MM.1S (cell line): ENCODE data around the gene SPACDR.
"Not testable (repeated sequence)": the region's sequence is repeated elsewhere in the genome, so short reads cannot be mapped to it uniquely, and the experiment has no call there.

Source experiments
- DNase-seq: peaks from one replicate; pipeline ENCODE4 v3.0.0-alpha.2; 2015
- H2AFZ ChIP-seq: fragments of 300-600 bp; sonication (generic); 2 replicates; pipeline ENCODE4 v1.6.0; 2016; ENCODE audit warnings: antibody characterized with exemption, low read length
- H3F3A ChIP-seq: fragments of 300-600 bp; sonication (generic); 2 replicates; pipeline ENCODE4 v1.6.1; 2016; ENCODE audit warnings: mild to moderate bottlenecking, antibody characterized with exemption, low read length, moderate library complexity, mixed read lengths; ENCODE audit not compliant: insufficient read depth
- H3K27ac ChIP-seq: fragments of 300-600 bp; sonication (generic); 2 replicates; pipeline ENCODE4 v1.5.1; 2016; ENCODE audit warnings: mild to moderate bottlenecking, low read length
- H3K27me3 ChIP-seq: fragments of 300-600 bp; sonication (generic); replicated peaks from 2 replicates; pipeline ENCODE4 v1.6.0; 2016; ENCODE audit warnings: low read length; ENCODE audit not compliant: insufficient read depth
- H3K36me3 ChIP-seq: fragments of 300-600 bp; sonication (generic); replicated peaks from 2 replicates; pipeline ENCODE4 v1.6.1; 2016; ENCODE audit warnings: mild to moderate bottlenecking, low read length, mixed read lengths; ENCODE audit not compliant: insufficient read depth
- H3K4me1 ChIP-seq: fragments of 300-600 bp; sonication (generic); 2 replicates; pipeline ENCODE4 v1.6.1; 2016; ENCODE audit warnings: low read length, mixed read lengths
- H3K4me2 ChIP-seq: fragments of 300-600 bp; sonication (generic); 2 replicates; pipeline ENCODE4 v1.6.0; 2016; ENCODE audit warnings: low read depth, low read length
- H3K4me3 ChIP-seq: fragments of 300-600 bp; sonication (generic); 2 replicates; pipeline ENCODE4 v1.5.1; 2016; ENCODE audit warnings: low read length, mixed read lengths
- H3K79me2 ChIP-seq: fragments of 300-600 bp; sonication (generic); 2 replicates; pipeline ENCODE4 v1.6.1; 2016; ENCODE audit warnings: mixed run types, low read length, mixed read lengths
- H3K9ac ChIP-seq: fragments of 300-600 bp; sonication (generic); 2 replicates; pipeline ENCODE4 v1.6.1; 2016; ENCODE audit warnings: low read length, mixed read lengths
- H3K9me2 ChIP-seq: fragments of 300-600 bp; sonication (generic); replicated peaks from 2 replicates; pipeline ENCODE4 v1.6.1; 2016; ENCODE audit warnings: mild to moderate bottlenecking, low read length, mixed read lengths; ENCODE audit not compliant: insufficient read depth
- H3K9me3 ChIP-seq: fragments of 300-600 bp; sonication (generic); replicated peaks from 2 replicates; pipeline ENCODE4 v1.6.1; 2016; ENCODE audit warnings: mild to moderate bottlenecking, low read length, mixed read lengths; ENCODE audit not compliant: insufficient read depth
- H4K20me1 ChIP-seq: fragments of 300-600 bp; sonication (generic); 2 replicates; pipeline ENCODE4 v1.6.1; 2016; ENCODE audit warnings: mild to moderate bottlenecking, low read length, moderate library complexity, mixed read lengths; ENCODE audit not compliant: insufficient read depth
- CTCF ChIP-seq: fragments of 300-600 bp; sonication (generic); IDR thresholded peaks from 2 replicates; pipeline ENCODE4 v1.5.1; 2016; ENCODE audit warnings: antibody characterized with exemption, low read length, mixed read lengths
- EZH2 ChIP-seq: fragments of 300-600 bp; sonication (generic); optimal IDR thresholded peaks from 2 replicates; pipeline ENCODE3; 2017; ENCODE audit warnings: low read depth, mild to moderate bottlenecking, antibody characterized with exemption, low read length, mixed read lengths
- EZH2phosphoT487 ChIP-seq: fragments of 300-600 bp; sonication (generic); IDR thresholded peaks from 2 replicates; pipeline ENCODE4 v1.6.1; 2018; ENCODE audit warnings: antibody characterized with exemption, low read length

The SPACDR gene

GRCh38 chr7:100452513-100452912 lies 11.5 kb downstream of the SPACDR start:
- Histone ChIP-seq H3K36me3 (no peaks in the 10 kb centered on the region), H3K4me2 (no peak overlapping the region), H3F3A (no peaks in the 10 kb centered on the region), H3K9me2 (no peaks in the 10 kb centered on the region), H3K27me3 (no peaks in the 10 kb centered on the region), H3K4me3 (no peak overlapping the region), H3K4me1 (no peaks in the 10 kb centered on the region), H4K20me1 (no peaks in the 10 kb centered on the region), H2AFZ (no peak overlapping the region), H3K9me3 (no peaks in the 10 kb centered on the region), H3K79me2 (no peaks in the 10 kb centered on the region), H3K27ac (no peak overlapping the region), H3K9ac (no peak overlapping the region)
- TF ChIP-seq EZH2phosphoT487, result no peak
- no peak for TF ChIP-seq CTCF
- TF ChIP-seq EZH2, result no peak
- no peak for DNase-seq

DNA sequence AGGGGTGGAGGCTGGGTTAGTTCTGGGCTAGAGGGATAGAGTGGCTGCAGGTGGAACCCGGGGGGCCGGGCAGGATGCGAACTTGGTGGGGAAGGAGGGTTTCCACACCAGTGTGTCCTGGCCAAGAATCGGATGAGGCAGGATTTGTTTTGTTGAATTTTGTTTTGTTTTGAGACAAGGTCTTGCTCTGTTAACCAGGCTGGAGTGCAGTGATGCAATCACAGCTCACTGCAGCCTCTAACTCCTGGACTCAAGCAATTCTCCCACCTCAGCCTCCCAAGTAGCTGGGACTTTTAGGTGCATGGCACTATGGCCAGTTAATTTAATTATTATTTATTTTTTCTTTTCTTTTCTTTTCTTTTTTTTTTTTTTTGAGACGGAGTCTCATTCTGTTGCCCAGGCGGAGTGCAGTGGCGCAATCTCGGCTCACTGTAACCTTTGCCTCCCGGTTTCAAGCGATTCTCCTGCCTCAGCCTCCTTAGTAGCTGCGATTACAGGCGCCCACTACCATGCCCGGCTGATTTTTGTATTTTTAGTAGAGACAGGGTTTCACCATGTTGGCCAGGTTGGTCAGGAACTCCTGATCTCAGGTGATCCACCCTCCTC lies 14.8 kb downstream of the SPACDR start:
- no peak for TF ChIP-seq EZH2
- no peak for TF ChIP-seq EZH2phosphoT487
- TF ChIP-seq CTCF, result no peak
- Histone ChIP-seq H3K9me2 (no peaks in the 10 kb centered on the region), H3K36me3 (no peaks in the 10 kb centered on the region), H3K27ac (no peak overlapping the region), H4K20me1 (no peaks in the 10 kb centered on the region), H3K9ac (no peak overlapping the region), H3K79me2 (no peaks in the 10 kb centered on the region), H2AFZ (no peak overlapping the region), H3K4me1 (0 out of 2 replicates have a peak, but pooled peaks cover 10% of the 10 kb centered on the region), H3K4me2 (no peak overlapping the region), H3K27me3 (no peaks in the 10 kb centered on the region), H3K9me3 (no peaks in the 10 kb centered on the region), H3K4me3 (no peak overlapping the region), H3F3A (no peaks in the 10 kb centered on the region)
- no peak for DNase-seq

DNA sequence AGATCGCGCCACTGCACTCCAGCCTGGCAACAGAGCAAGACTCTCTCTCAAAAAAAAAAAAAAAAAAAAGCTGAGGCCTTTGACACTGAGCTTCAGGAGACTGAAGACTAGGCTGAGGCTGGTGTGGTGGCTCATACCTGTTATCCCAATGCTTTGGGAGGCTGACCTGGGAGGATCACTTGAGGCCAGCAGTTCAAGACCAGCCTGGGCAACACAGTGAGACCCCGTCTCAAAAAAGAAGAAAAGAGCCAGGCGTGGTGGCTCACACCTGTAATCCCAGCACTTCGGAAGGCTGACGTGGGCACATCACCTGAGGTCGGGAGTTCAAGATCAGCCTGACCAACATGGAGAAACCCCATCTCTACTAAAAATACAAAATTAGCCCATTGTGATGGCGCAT lies 16.7 kb downstream of the SPACDR start:
- not testable (repeated sequence) for H3K36me3 ChIP-seq, H3F3A ChIP-seq, H3K4me3 ChIP-seq, H3K27ac ChIP-seq, H3K9ac ChIP-seq, H3K79me2 ChIP-seq, H4K20me1 ChIP-seq, H3K27me3 ChIP-seq, H3K9me2 ChIP-seq, H3K4me2 ChIP-seq, H3K9me3 ChIP-seq, H2AFZ ChIP-seq, DNase-seq, H3K4me1 ChIP-seq

DNA sequence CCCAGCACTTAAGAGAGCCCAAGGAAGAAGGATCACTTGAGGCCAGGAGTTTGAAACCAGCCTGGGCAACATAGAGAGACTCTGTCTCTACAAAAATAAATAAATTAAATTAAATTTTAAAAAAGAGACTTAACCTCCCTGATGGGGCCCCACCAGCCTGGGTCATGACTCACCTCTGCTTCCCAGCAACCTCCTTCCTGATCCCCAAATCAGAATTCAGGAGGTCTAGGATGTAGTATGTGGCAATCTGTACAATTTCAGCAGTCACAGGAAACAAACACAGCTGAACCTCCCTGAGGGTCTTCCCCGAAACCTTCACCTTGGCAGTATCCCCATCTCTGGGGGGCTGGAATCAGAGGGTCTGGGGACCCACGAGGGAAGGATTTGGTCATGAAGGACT lies 18.0 kb downstream of the SPACDR start:
- no peak for TF ChIP-seq EZH2
- Histone ChIP-seq H3K27ac (no peak overlapping the region), H3K9me2 (no peaks in the 10 kb centered on the region), H3K36me3 (no peaks in the 10 kb centered on the region), H2AFZ (no peak overlapping the region), H3K79me2 (no peaks in the 10 kb centered on the region), H3K9me3 (no peaks in the 10 kb centered on the region), H3K4me2 (no peak overlapping the region), H4K20me1 (no peaks in the 10 kb centered on the region), H3F3A (no peaks in the 10 kb centered on the region), H3K27me3 (no peaks in the 10 kb centered on the region), H3K9ac (no peak overlapping the region), H3K4me1 (0 out of 2 replicates have a peak, but pooled peaks cover 10% of the 10 kb centered on the region), H3K4me3 (no peak overlapping the region)
- DNase-seq, result no peak
